Natural killer cell (primary cell): ENCODE data around the gene SLC25A22. TPM values are rescaled to one million over a fixed set of nuclear protein-coding genes. Genes with fewer than 3 reads are reported as not detected.
A peak's percentile ranks its signal among the peaks of the same experiment; 100 is the strongest.

Experiments
- ATAC-seq, 3 donors: fragments of 150-1000 bp in 2 of 3; fragments of 200-7000 bp in 1 of 3; cut with Tn5 transposase; 1 replicate in 1 of 3; 2 replicates in 2 of 3; pipeline ENCODE4 v1.10.0; 2021; ENCODE audit warnings: mild to moderate bottlenecking in 2 of 3, moderate library complexity in 2 of 3
- DNase-seq, 2 donors: peaks; one replicate each; pipeline versions ENCODE4 v3.0.0 to v3.0.0-alpha.2; 2013 to 2021; ENCODE audit warnings: mixed read lengths in 1 of 2
- H3K27ac ChIP-seq: one replicate; pipeline ENCODE4 v1.5.1; 2013; ENCODE audit warnings: mild to moderate bottlenecking, low read length
- H3K27me3 ChIP-seq: one replicate; pipeline ENCODE4 v1.6.1; 2013; ENCODE audit warnings: low read length; ENCODE audit not compliant: control insufficient read depth, insufficient read depth
- H3K36me3 ChIP-seq: one replicate; pipeline ENCODE4 v1.6.1; 2013; ENCODE audit warnings: low read length; ENCODE audit not compliant: control insufficient read depth, insufficient read depth
- H3K4me1 ChIP-seq: one replicate; pipeline ENCODE4 v1.6.1; 2013; ENCODE audit warnings: low read length; ENCODE audit not compliant: control insufficient read depth, insufficient read depth
- H3K4me3 ChIP-seq: one replicate; pipeline ENCODE4 v1.5.1; 2013; ENCODE audit warnings: low read length
- H3K9me3 ChIP-seq: one replicate; pipeline ENCODE4 v1.6.1; 2013; ENCODE audit warnings: low read length; ENCODE audit not compliant: control insufficient read depth, insufficient read depth
- H3K27ac Mint-ChIP-seq, 2 donors: one replicate each; pipeline ENCODE4 v1.8.0; 2022; ENCODE audit warnings: mild to moderate bottlenecking in 2 of 2, mixed read lengths in 2 of 2, moderate library complexity in 1 of 2
- H3K27me3 Mint-ChIP-seq, 2 donors: one replicate each; pipeline ENCODE4 v1.8.0; 2022; ENCODE audit warnings: low read depth in 2 of 2, mixed read lengths in 2 of 2
- H3K36me3 Mint-ChIP-seq: one replicate; pipeline ENCODE4 v1.8.0; 2022; ENCODE audit warnings: mixed read lengths
- H3K4me1 Mint-ChIP-seq, 2 donors: one replicate each; pipeline ENCODE4 v1.8.0; 2022; ENCODE audit warnings: mixed read lengths in 2 of 2
- H3K4me3 Mint-ChIP-seq: one replicate; pipeline ENCODE4 v1.8.0; 2022; ENCODE audit warnings: mild to moderate bottlenecking, moderate library complexity, mixed read lengths
- H3K9me3 Mint-ChIP-seq, 2 donors: one replicate each; pipeline ENCODE4 v1.8.0; 2022; ENCODE audit warnings: mixed read lengths in 2 of 2
- CTCF ChIP-seq: fragments of 200-600 bp; IDR thresholded peaks from one replicate; pipeline ENCODE4 v1.8.0; 2022; ENCODE audit warnings: antibody characterized with exemption
- WGBS: methylation state at CpG from one replicate; pipeline ENCODE4 v1.1.7; 2013; ENCODE audit warnings: missing lambda C conversion rate; ENCODE audit not compliant: insufficient coverage; 5-methylcytosine and 5-hydroxymethylcytosine counted together
- intact Hi-C: fragments of 100-400 bp; cut with micrococcal nuclease; formaldehyde crosslinking; loops from one replicate; pipeline ENCODE4 v1.14.2; 2022
- total RNA-seq, 4 donors: library from RNA; stranded (reverse); fragments of 120-200 nt in 1 of 4; gene quantifications; one replicate each; pipeline versions ENCODE4 v1.2.3 to v1.2.4, GENCODE V29; 2013 to 2022

Gene SLC25A22
- total RNA-seq, 3 donors from 2014 or later (not counting 1 experiment from before 2014, with no cell fraction given): 22.8 to 34.6 (median 31.5) TPM

GRCh38 chr11:786235-787083 is 11.6 kb downstream of the SLC25A22 start:
- no peak overlapping the region for H3K4me3 ChIP-seq

GRCh38 chr11:783581-784015 is 14.5 kb downstream of the SLC25A22 start:
- Histone ChIP-seq H3K9me3 (no peaks in the 10 kb centered on the region), H3K4me3 (no peak overlapping the region), H3K27ac (no peak overlapping the region), H3K36me3 (peaks cover 3% of the 10 kb centered on the region), H3K27me3 (no peaks in the 10 kb centered on the region), H3K4me1 (peaks cover 18% of the 10 kb centered on the region)
- TF ChIP-seq CTCF: no peak
- WGBS: 68% methylated on average over 24 of the region's 24 CpGs
- no peak overlapping the region for H3K4me3 Mint-ChIP-seq
- peaks cover 0 to 6% of the 10 kb centered on the region in 2 donors for H3K4me1 Mint-ChIP-seq
- H3K27me3 Mint-ChIP-seq: no peaks in the 10 kb centered on the region
- no peaks in the 10 kb centered on the region for H3K9me3 Mint-ChIP-seq
- intact Hi-C loops: no loop called here
- DNase-seq (peak in 1 of 2 donors; percentile 47), ATAC-seq (peak in 1 of 3 donors; percentile 47)
- H3K27ac Mint-ChIP-seq: no peak overlapping the region
- H3K36me3 Mint-ChIP-seq: no peaks in the 10 kb centered on the region

More at GRCh38 chr11:786235-787083, 11.6 kb downstream of the SLC25A22 start:
- Histone ChIP-seq H3K27ac (no peak overlapping the region), H3K27me3 (peaks cover 8% of the 10 kb centered on the region), H3K36me3 (peaks cover 4% of the 10 kb centered on the region), H3K9me3 (no peaks in the 10 kb centered on the region), H3K4me1 (peaks cover 17% of the 10 kb centered on the region)
- TF ChIP-seq CTCF: no peak
- Mint-ChIP-seq H3K4me3 (no peak overlapping the region), H3K27me3 (no peaks in the 10 kb centered on the region), H3K9me3 (no peaks in the 10 kb centered on the region), H3K36me3 (no peaks in the 10 kb centered on the region), H3K4me1 (peaks cover 0 to 6% of the 10 kb centered on the region in 2 donors), H3K27ac (no peak overlapping the region)
- intact Hi-C loops: no loop called here
- no peak for ATAC-seq
- no peak for DNase-seq
- WGBS: 88% methylated on average over 24 of the region's 24 CpGs

- ATAC-seq (no peak), DNase-seq (no peak)
- Histone ChIP-seq H3K36me3 (peaks cover 3% of the 10 kb centered on the region), H3K9me3 (no peaks in the 10 kb centered on the region), H3K27me3 (no peaks in the 10 kb centered on the region), H3K4me3 (no peak overlapping the region), H3K4me1 (peaks cover 16% of the 10 kb centered on the region), H3K27ac (no peak overlapping the region)
- Mint-ChIP-seq H3K27me3 (no peaks in the 10 kb centered on the region), H3K27ac (no peak overlapping the region), H3K4me1 (peaks cover 0 to 6% of the 10 kb centered on the region in 2 donors), H3K36me3 (no peaks in the 10 kb centered on the region), H3K9me3 (no peaks in the 10 kb centered on the region), H3K4me3 (no peak overlapping the region)
- no peak for TF ChIP-seq CTCF
- 92% methylated on average over 32 of the region's 36 CpGs for WGBS
- intact Hi-C loops: no loop called here
These were observed 15.6 kb downstream of the SLC25A22 start for GRCh38 chr11:782264-783174.
